Measurements from ENCODE around the gene UBAC1.

GRCh38 chr9:135885100-135885853 lies 75.9 kb downstream of the UBAC1 start:
- TF ChIP-seq, protein P1, sequence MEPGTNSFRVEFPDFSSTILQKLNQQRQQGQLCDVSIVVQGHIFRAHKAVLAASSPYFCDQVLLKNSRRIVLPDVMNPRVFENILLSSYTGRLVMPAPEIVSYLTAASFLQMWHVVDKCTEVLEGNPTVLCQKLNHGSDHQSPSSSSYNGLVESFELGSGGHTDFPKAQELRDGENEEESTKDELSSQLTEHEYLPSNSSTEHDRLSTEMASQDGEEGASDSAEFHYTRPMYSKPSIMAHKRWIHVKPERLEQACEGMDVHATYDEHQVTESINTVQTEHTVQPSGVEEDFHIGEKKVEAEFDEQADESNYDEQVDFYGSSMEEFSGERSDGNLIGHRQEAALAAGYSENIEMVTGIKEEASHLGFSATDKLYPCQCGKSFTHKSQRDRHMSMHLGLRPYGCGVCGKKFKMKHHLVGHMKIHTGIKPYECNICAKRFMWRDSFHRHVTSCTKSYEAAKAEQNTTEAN (CRISPR knock-in tag; IDR thresholded peaks at IDR 0.05), result no peak
- TF ChIP-seq, protein P2, sequence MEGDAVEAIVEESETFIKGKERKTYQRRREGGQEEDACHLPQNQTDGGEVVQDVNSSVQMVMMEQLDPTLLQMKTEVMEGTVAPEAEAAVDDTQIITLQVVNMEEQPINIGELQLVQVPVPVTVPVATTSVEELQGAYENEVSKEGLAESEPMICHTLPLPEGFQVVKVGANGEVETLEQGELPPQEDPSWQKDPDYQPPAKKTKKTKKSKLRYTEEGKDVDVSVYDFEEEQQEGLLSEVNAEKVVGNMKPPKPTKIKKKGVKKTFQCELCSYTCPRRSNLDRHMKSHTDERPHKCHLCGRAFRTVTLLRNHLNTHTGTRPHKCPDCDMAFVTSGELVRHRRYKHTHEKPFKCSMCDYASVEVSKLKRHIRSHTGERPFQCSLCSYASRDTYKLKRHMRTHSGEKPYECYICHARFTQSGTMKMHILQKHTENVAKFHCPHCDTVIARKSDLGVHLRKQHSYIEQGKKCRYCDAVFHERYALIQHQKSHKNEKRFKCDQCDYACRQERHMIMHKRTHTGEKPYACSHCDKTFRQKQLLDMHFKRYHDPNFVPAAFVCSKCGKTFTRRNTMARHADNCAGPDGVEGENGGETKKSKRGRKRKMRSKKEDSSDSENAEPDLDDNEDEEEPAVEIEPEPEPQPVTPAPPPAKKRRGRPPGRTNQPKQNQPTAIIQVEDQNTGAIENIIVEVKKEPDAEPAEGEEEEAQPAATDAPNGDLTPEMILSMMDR (IDR thresholded peaks at IDR 0.05), result no peak
- TF ChIP-seq, protein P3, sequence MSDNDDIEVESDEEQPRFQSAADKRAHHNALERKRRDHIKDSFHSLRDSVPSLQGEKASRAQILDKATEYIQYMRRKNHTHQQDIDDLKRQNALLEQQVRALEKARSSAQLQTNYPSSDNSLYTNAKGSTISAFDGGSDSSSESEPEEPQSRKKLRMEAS (CRISPR knock-in tag; IDR thresholded peaks at IDR 0.05), result no peak
- TF ChIP-seq ETV6 (CRISPR knock-in tag; IDR thresholded peaks at IDR 0.05) (no peak), MXD4 (CRISPR knock-in tag; IDR thresholded peaks at IDR 0.05; ENCODE audit: borderline replicate concordance) (no peak), ZNF138 (CRISPR knock-in tag; conservative IDR thresholded peaks at IDR 0.05) (no peak), ZNF532 (CRISPR knock-in tag; IDR thresholded peaks at IDR 0.05; ENCODE audit: borderline replicate concordance) (no peak), RELA (CRISPR knock-in tag; IDR thresholded peaks at IDR 0.05; ENCODE audit: borderline replicate concordance) (no peak), TCF7 (CRISPR knock-in tag; IDR thresholded peaks at IDR 0.05; ENCODE audit: low read depth) (no peak), NFYB (CRISPR knock-in tag; conservative IDR thresholded peaks at IDR 0.05; ENCODE audit: low read depth) (no peak), USF2 (CRISPR knock-in tag; IDR thresholded peaks at IDR 0.05) (no peak), ESRRA (CRISPR knock-in tag; IDR thresholded peaks at IDR 0.05; ENCODE audit: borderline replicate concordance) (no peak), NR1H2 (CRISPR knock-in tag; IDR thresholded peaks at IDR 0.05) (no peak)
- TF ChIP-seq, protein P4, sequence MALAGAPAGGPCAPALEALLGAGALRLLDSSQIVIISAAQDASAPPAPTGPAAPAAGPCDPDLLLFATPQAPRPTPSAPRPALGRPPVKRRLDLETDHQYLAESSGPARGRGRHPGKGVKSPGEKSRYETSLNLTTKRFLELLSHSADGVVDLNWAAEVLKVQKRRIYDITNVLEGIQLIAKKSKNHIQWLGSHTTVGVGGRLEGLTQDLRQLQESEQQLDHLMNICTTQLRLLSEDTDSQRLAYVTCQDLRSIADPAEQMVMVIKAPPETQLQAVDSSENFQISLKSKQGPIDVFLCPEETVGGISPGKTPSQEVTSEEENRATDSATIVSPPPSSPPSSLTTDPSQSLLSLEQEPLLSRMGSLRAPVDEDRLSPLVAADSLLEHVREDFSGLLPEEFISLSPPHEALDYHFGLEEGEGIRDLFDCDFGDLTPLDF (CRISPR knock-in tag; IDR thresholded peaks at IDR 0.05), result no peak

Measured in WTC11 (cell line).